Choroid plexus epithelial cell (primary cell): ENCODE results near the gene KCNMA1.

ENCODE experiments used
- DNase-seq: peaks from one replicate; pipeline ENCODE4 v3.0.0-alpha.2; 2010; ENCODE audit warnings: low read depth
- H3K4me3 ChIP-seq: 2 replicates; pipeline ENCODE4 v1.5.1; 2011; ENCODE audit warnings: low read depth, mild to moderate bottlenecking, control low read depth, low read length, moderate library complexity
- CTCF ChIP-seq: conservative IDR thresholded peaks from 2 replicates; pipeline ENCODE4 v1.5.1; 2011; ENCODE audit warnings: low read depth, mild to moderate bottlenecking, control low read depth, inconsistent platforms, low read length, moderate library complexity

KCNMA1 gene

GRCh38 chr10:77214799-77215198 lies 422.8 kb downstream of the KCNMA1 start:
- DNase-seq = no peak
- TF ChIP-seq CTCF = no peak

GRCh38 chr10:77212632-77213031 lies 425.0 kb downstream of the KCNMA1 start:
- H3K4me3 ChIP-seq = no peak overlapping the region
- no peak for TF ChIP-seq CTCF
- no peak for DNase-seq

More at GRCh38 chr10:77214799-77215198, 422.8 kb downstream of the KCNMA1 start:
- H3K4me3 ChIP-seq = no peak overlapping the region

- no peak for DNase-seq
- no peak for TF ChIP-seq CTCF
- H3K4me3 ChIP-seq = no peak overlapping the region
These were observed 427.0 kb downstream of the KCNMA1 start for GRCh38 chr10:77210645-77211044.

GRCh38 chr10:77208684-77209256 lies 428.8 kb downstream of the KCNMA1 start:
- no peak overlapping the region for H3K4me3 ChIP-seq
- no peak for DNase-seq
- no peak for TF ChIP-seq CTCF

- TF ChIP-seq CTCF = no peak
- no peak overlapping the region for H3K4me3 ChIP-seq
- no peak for DNase-seq
These were observed 429.8 kb downstream of the KCNMA1 start for GRCh38 chr10:77207828-77208185.

- DNase-seq = no peak
- H3K4me3 ChIP-seq = no peak overlapping the region
- no peak for TF ChIP-seq CTCF
These were observed 430.3 kb downstream of the KCNMA1 start for GRCh38 chr10:77207182-77207827.

- TF ChIP-seq CTCF = no peak
- no peak for DNase-seq
- H3K4me3 ChIP-seq = no peak overlapping the region
These were observed 432.5 kb downstream of the KCNMA1 start for GRCh38 chr10:77205135-77205534.
